Measurements from ENCODE around the gene PIGU.

Gene PIGU

GRCh38 chr20:34637245-34638038 lies 39.5 kb downstream of the PIGU start:
- Histone ChIP-seq H3K4me3 (replicated peaks; ENCODE audit: insufficient read depth, low read length) (no peak overlapping the region), H3K27ac (replicated peaks) (peak overlapping the region; percentile 45), H3K27me3 (ENCODE audit: insufficient read depth, poor library complexity, severe bottlenecking) (no peaks in the 10 kb centered on the region)
- no peak for DNase-seq (ENCODE audit: low read depth in 1 of 2, low spot score in 1 of 2)
- TF ChIP-seq POLR2AphosphoS5 (IDR thresholded peaks at IDR 0.05; ENCODE audit: low read depth) (no peak), SPI1 (IDR thresholded peaks at IDR 0.05; ENCODE audit: borderline replicate concordance, low read depth) (no peak), REST (IDR thresholded peaks at IDR 0.05; ENCODE audit: insufficient replicate concordance, low read depth) (no peak), CTCF (IDR thresholded peaks at IDR 0.05; ENCODE audit: insufficient read depth, low read length) (no peak), GABPA (IDR thresholded peaks at IDR 0.05; ENCODE audit: low read depth) (no peak)

GRCh38 chr20:34636648-34637047 lies 40.2 kb downstream of the PIGU start:
- peak in 1 of 2 experiments; percentile 47 for DNase-seq (ENCODE audit: low read depth in 1 of 2, low spot score in 1 of 2)
- peak overlapping the region; percentile 45 for H3K27ac ChIP-seq (replicated peaks)
- no peak for TF ChIP-seq REST (IDR thresholded peaks at IDR 0.05; ENCODE audit: insufficient replicate concordance, low read depth)
- TF ChIP-seq SPI1 (IDR thresholded peaks at IDR 0.05; ENCODE audit: borderline replicate concordance, low read depth), result no peak
- no peak for TF ChIP-seq GABPA (IDR thresholded peaks at IDR 0.05; ENCODE audit: low read depth)
- no peak for TF ChIP-seq POLR2AphosphoS5 (IDR thresholded peaks at IDR 0.05; ENCODE audit: low read depth)
- TF ChIP-seq CTCF (IDR thresholded peaks at IDR 0.05; ENCODE audit: insufficient read depth, low read length), result no peak
- no peak overlapping the region for H3K4me3 ChIP-seq (replicated peaks; ENCODE audit: insufficient read depth, low read length)
- H3K27me3 ChIP-seq (ENCODE audit: insufficient read depth, poor library complexity, severe bottlenecking), result no peaks in the 10 kb centered on the region

DNA sequence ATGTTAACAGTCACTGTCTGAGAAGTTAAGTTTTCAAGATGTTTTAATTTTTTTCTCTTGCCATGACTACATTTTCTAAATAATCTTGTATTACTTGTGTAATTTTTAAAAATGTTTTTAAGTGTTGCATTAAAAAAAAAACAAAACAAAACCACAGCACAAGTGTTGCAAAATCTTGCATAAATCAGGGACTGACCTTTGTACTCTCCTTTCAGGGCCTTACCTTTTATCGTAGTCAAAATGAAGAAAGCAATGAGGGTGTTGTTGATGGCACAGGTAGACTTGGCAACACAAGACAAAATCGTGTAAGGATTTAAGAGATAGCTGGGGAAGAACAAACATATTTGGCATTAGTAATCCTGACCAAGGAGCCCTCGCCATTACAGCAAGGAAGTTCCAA lies 42.5 kb downstream of the PIGU start:
- no peaks in the 10 kb centered on the region for H3K27me3 ChIP-seq (ENCODE audit: insufficient read depth, poor library complexity, severe bottlenecking)
- DNase-seq (ENCODE audit: low read depth in 1 of 2, low spot score in 1 of 2), result no peak
- no peak for TF ChIP-seq REST (IDR thresholded peaks at IDR 0.05; ENCODE audit: insufficient replicate concordance, low read depth)
- TF ChIP-seq GABPA (IDR thresholded peaks at IDR 0.05; ENCODE audit: low read depth), result no peak
- no peak for TF ChIP-seq SPI1 (IDR thresholded peaks at IDR 0.05; ENCODE audit: borderline replicate concordance, low read depth)
- no peak for TF ChIP-seq POLR2AphosphoS5 (IDR thresholded peaks at IDR 0.05; ENCODE audit: low read depth)
- no peak for TF ChIP-seq CTCF (IDR thresholded peaks at IDR 0.05; ENCODE audit: insufficient read depth, low read length)
- no peak overlapping the region for H3K4me3 ChIP-seq (replicated peaks; ENCODE audit: insufficient read depth, low read length)
- no peak overlapping the region for H3K27ac ChIP-seq (replicated peaks)

All from HL-60 (cell line).